HepG2 (cell line): ENCODE data around the gene AHSP. TPM values are rescaled to one million over a fixed set of nuclear protein-coding genes. Genes with fewer than 3 reads are reported as not detected.

Source experiments
- ATAC-seq: fragments of 200-7000 bp; cut with Tn5 transposase; 3 replicates; pipeline ENCODE4 v1.9.1; 2020; ENCODE audit warnings: mild to moderate bottlenecking, moderate library complexity
- BruUV-seq: library from RNA; stranded (reverse); fragments of 400-500 nt; replicated peaks from 2 replicates; lab custom pipeline; 2021; lab: Mats Ljungman, UMichigan
- CTCF ChIA-PET: fragments of 300-600 bp; formaldehyde crosslinking; extraction: SDS; loops from one replicate; lab custom pipeline; 2021; ENCODE audit warnings: low total read pairs, inconsistent platforms, low intra/inter-chr PET ratio; lab: Yijun Ruan, JAX
- POLR2A ChIA-PET: fragments of 350-600 bp; sonication (Branson Sonifier 250); formaldehyde crosslinking; loops from one replicate; lab custom pipeline; 2020; ENCODE audit warnings: antibody characterized with exemption, inconsistent platforms; lab: Yijun Ruan, JAX
- DNase-seq: peaks from one replicate; pipeline ENCODE4 v3.0.0-alpha.2; 2015; ENCODE audit warnings: low spot score
- FAIRE-seq: peaks from 3 replicates; lab custom pipeline; 2011; peaks lifted over from hg19 to GRCh38; lab: Jason Lieb, UNC
- H2AFZ ChIP-seq: one replicate; pipeline ENCODE4 v1.6.1; 2011; ENCODE audit warnings: low read length, inconsistent platforms
- H3K27ac ChIP-seq: fragments of 300-600 bp; 3 replicates; pipeline ENCODE4 v1.8.0; 2011; ENCODE audit warnings: mixed run types, mild to moderate bottlenecking, mixed read lengths, low read length, inconsistent platforms; ENCODE audit not compliant: insufficient read depth; ENCODE audit errors: extremely low read length
- H3K27me3 ChIP-seq, 2 experiments: fragments of 200-600 bp in 1 of 2; 2 replicates in 1 of 2; 3 replicates in 1 of 2; pipeline versions ENCODE4 v1.6.0 to v1.8.0; 2011; ENCODE audit warnings: low read length in 2 of 2, mild to moderate bottlenecking in 2 of 2, moderate library complexity in 2 of 2, inconsistent platforms in 1 of 2; ENCODE audit not compliant: insufficient read depth in 2 of 2, control insufficient read depth in 1 of 2
- H3K36me3 ChIP-seq, 2 experiments: fragments of 200-600 bp in 1 of 2; replicated peaks in 1 of 2; 2 replicates in 1 of 2; 3 replicates in 1 of 2; pipeline versions ENCODE4 v1.5.1 to v1.8.0; 2011; ENCODE audit warnings: low read length in 2 of 2, inconsistent platforms in 1 of 2; ENCODE audit not compliant: insufficient read depth in 2 of 2, control insufficient read depth in 1 of 2
- H3K4me1 ChIP-seq: 2 replicates; pipeline ENCODE4 v1.5.1; 2012; ENCODE audit warnings: low read length, inconsistent platforms; ENCODE audit not compliant: insufficient read depth
- H3K4me2 ChIP-seq: 2 replicates; pipeline ENCODE4 v1.6.0; 2011; ENCODE audit warnings: low read depth, low read length, inconsistent platforms
- H3K4me3 ChIP-seq, 3 experiments: fragments of 200-600 bp in 1 of 3; sonication (generic), shearing (Covaris generic) in 1 of 3; replicated peaks in 1 of 3; 2 replicates each; pipeline ENCODE4 v1.5.1; 2011 to 2016; ENCODE audit warnings: low read length in 3 of 3, inconsistent platforms in 2 of 3, low read depth in 2 of 3, mild to moderate bottlenecking in 2 of 3, control low read depth in 1 of 3, mixed read lengths in 1 of 3; ENCODE audit not compliant: insufficient read depth in 1 of 3
- H3K79me2 ChIP-seq: one replicate; pipeline ENCODE4 v1.6.1; 2011; ENCODE audit warnings: low read length, inconsistent platforms; ENCODE audit not compliant: insufficient read depth
- H3K9ac ChIP-seq: 2 replicates; pipeline ENCODE4 v1.6.0; 2011; ENCODE audit warnings: mild to moderate bottlenecking, low read depth, low read length, inconsistent platforms; ENCODE audit not compliant: insufficient read depth
- H3K9me3 ChIP-seq: 2 replicates; pipeline ENCODE4 v1.5.1; 2012; ENCODE audit warnings: mild to moderate bottlenecking, low read length
- H4K20me1 ChIP-seq: 2 replicates; pipeline ENCODE4 v1.6.0; 2011; ENCODE audit warnings: inconsistent platforms, mild to moderate bottlenecking, low read length, moderate library complexity; ENCODE audit not compliant: insufficient read depth
- AGO2 ChIP-seq: fragments of 200-400 bp; formaldehyde crosslinking; optimal IDR thresholded peaks from 2 replicates; pipeline ENCODE3; 2017; ENCODE audit warnings: mild to moderate bottlenecking, low read depth, low read length, moderate library complexity
- HDAC1 ChIP-seq: sonication (generic); formaldehyde crosslinking; IDR thresholded peaks from 2 replicates; pipeline ENCODE4 v1.5.1; 2020; ENCODE audit warnings: mild to moderate bottlenecking, missing genetic modification reagents
- NKX3-1 ChIP-seq: sonication (generic); formaldehyde crosslinking; IDR thresholded peaks from 2 replicates; pipeline ENCODE4 v1.5.0; 2020; ENCODE audit warnings: missing genetic modification reagents
- SRSF1 ChIP-seq: fragments of 200-400 bp; formaldehyde crosslinking; optimal IDR thresholded peaks from 2 replicates; pipeline ENCODE3; 2017; ENCODE audit warnings: mild to moderate bottlenecking, low read depth, low read length, moderate library complexity
- TCF12 ChIP-seq, 2 experiments: fragments of 450-650 bp in 1 of 2; sonication (generic) in 1 of 2; formaldehyde crosslinking in 1 of 2; IDR thresholded peaks; 2 replicates each; pipeline versions ENCODE4 v1.6.1 to v1.8.0; 2017 to 2022; ENCODE audit warnings: antibody characterized with exemption in 1 of 2, mild to moderate bottlenecking in 1 of 2, missing genetic modification reagents in 1 of 2, moderate library complexity in 1 of 2
- ZNF567 ChIP-seq: sonication (generic); formaldehyde crosslinking; IDR thresholded peaks from 2 replicates; pipeline ENCODE4 v1.8.1; 2023; ENCODE audit warnings: mild to moderate bottlenecking, missing genetic modification reagents, borderline replicate concordance
- ZSCAN29 ChIP-seq: sonication (generic); formaldehyde crosslinking; conservative IDR thresholded peaks from 2 replicates; pipeline ENCODE4 v1.4.0; 2020; ENCODE audit warnings: mild to moderate bottlenecking, missing genetic modification reagents
- WGBS: methylation state at CpG from one replicate; pipeline ENCODE4 v1.1.6; 2017; ENCODE audit warnings: low lambda C conversion rate; 5-methylcytosine and 5-hydroxymethylcytosine counted together
- in situ Hi-C: cut with HindIII; loops from 2 replicates; pipeline ENCODE4 v1.10.0; 2017; ENCODE audit warnings: low pct_unique_long_range_greater_than_20kb; ENCODE audit not compliant: extremely low pct_ligation_motif_present
- intact Hi-C: fragments of 100-400 bp; cut with micrococcal nuclease; formaldehyde crosslinking; loops from one replicate; pipeline ENCODE4 v1.10.0; 2022; ENCODE audit not compliant: unreplicated experiment
- polyA plus RNA-seq, 8 experiments: library from polyadenylated mRNA; depleted of rRNA in 3 of 8; stranded (reverse) in 7 of 8; unstranded in 1 of 8; fragments of >200 nt; fragmentation: Illumina TruSeq in 4 of 8; extraction: Trizol in 4 of 8; gene quantifications; 2 replicates each; pipeline versions ENCODE4 v1.2.1 to v1.2.3, GENCODE V29; 2011 to 2016; ENCODE audit warnings: low read depth in 4 of 8, missing spikeins in 1 of 8, mixed read lengths in 1 of 8; ENCODE audit not compliant: insufficient read depth in 1 of 8
- total RNA-seq, 5 experiments: library from RNA; depleted of rRNA; stranded (reverse); fragments of >200 nt; fragmentation: Illumina TruSeq; extraction: Trizol; gene quantifications; 2 replicates each; pipeline ENCODE4 v1.2.3, GENCODE V29; 2016; ENCODE audit warnings: low read depth in 1 of 5
- TF ChIP-seq, protein P1 (sequence below): sonication (generic); formaldehyde crosslinking; IDR thresholded peaks from 2 replicates; pipeline ENCODE4 v1.9.0; 2021; ENCODE audit warnings: missing genetic modification reagents, borderline replicate concordance
- TF ChIP-seq, protein P2 (sequence below): sonication (generic); formaldehyde crosslinking; IDR thresholded peaks from 2 replicates; pipeline ENCODE4 v1.4.0; 2020; ENCODE audit warnings: missing genetic modification reagents, borderline replicate concordance

Gene AHSP
- total and polyA plus RNA-seq, 2 of the 13 experiments (the other 11 are each of a cell fraction or from before 2014, with no cell fraction given) = not detected

DNA sequence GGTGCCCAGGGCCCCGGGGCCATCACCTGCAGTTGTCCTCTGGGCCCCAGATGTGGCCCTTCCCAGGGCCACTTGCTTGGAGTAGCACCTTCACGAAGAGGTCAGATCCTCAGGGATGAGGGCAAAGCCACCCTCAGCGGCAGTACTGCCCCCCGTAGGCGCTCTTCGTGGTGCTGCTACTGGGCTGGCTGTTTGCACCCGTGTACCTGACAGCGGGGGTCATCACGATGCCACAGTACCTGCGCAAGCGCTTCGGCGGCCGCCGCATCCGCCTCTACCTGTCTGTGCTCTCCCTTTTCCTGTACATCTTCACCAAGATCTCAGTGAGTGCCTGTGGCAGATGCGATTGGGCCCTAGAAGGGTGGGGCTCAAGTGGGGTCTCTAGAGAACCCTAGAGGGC, 42.1 kb upstream of the AHSP start:
- FAIRE-seq (no peak), ATAC-seq (no peak), DNase-seq (no peak)
- Histone ChIP-seq H3K4me2 (no peak overlapping the region), H3K79me2 (no peaks in the 10 kb centered on the region), H3K4me3 (no peak overlapping the region), H3K4me1 (peaks cover 32% of the 10 kb centered on the region), H3K9me3 (no peaks in the 10 kb centered on the region), H4K20me1 (no peaks in the 10 kb centered on the region), H3K27ac (no peak overlapping the region), H2AFZ (no peak overlapping the region), H3K36me3 (peaks cover 0 to 8% of the 10 kb centered on the region in 2 experiments; a peak in 2 of 5 replicates), H3K9ac (no peak overlapping the region), H3K27me3 (peaks cover 0 to 15% of the 10 kb centered on the region in 2 experiments; a peak in 4 of 5 replicates)
- POLR2A ChIA-PET = interaction anchor here (0.7 to 1.9 kb wide), 2 partner anchors 9 to 228 kb away, joined by 3 to 6 read pairs; a partner anchor contains a TSS
- CTCF ChIA-PET = no interaction called here
- 90% methylated on average over 17 of the region's 17 CpGs for WGBS
- TF ChIP-seq NKX3-1 (CRISPR knock-in tag) = no peak
- TF ChIP-seq, protein P1, sequence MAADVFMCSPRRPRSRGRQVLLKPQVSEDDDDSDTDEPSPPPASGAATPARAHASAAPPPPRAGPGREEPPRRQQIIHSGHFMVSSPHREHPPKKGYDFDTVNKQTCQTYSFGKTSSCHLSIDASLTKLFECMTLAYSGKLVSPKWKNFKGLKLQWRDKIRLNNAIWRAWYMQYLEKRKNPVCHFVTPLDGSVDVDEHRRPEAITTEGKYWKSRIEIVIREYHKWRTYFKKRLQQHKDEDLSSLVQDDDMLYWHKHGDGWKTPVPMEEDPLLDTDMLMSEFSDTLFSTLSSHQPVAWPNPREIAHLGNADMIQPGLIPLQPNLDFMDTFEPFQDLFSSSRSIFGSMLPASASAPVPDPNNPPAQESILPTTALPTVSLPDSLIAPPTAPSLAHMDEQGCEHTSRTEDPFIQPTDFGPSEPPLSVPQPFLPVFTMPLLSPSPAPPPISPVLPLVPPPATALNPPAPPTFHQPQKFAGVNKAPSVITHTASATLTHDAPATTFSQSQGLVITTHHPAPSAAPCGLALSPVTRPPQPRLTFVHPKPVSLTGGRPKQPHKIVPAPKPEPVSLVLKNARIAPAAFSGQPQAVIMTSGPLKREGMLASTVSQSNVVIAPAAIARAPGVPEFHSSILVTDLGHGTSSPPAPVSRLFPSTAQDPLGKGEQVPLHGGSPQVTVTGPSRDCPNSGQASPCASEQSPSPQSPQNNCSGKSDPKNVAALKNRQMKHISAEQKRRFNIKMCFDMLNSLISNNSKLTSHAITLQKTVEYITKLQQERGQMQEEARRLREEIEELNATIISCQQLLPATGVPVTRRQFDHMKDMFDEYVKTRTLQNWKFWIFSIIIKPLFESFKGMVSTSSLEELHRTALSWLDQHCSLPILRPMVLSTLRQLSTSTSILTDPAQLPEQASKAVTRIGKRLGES = no peak
- TF ChIP-seq HDAC1 = no peak
- TF ChIP-seq, protein P2, sequence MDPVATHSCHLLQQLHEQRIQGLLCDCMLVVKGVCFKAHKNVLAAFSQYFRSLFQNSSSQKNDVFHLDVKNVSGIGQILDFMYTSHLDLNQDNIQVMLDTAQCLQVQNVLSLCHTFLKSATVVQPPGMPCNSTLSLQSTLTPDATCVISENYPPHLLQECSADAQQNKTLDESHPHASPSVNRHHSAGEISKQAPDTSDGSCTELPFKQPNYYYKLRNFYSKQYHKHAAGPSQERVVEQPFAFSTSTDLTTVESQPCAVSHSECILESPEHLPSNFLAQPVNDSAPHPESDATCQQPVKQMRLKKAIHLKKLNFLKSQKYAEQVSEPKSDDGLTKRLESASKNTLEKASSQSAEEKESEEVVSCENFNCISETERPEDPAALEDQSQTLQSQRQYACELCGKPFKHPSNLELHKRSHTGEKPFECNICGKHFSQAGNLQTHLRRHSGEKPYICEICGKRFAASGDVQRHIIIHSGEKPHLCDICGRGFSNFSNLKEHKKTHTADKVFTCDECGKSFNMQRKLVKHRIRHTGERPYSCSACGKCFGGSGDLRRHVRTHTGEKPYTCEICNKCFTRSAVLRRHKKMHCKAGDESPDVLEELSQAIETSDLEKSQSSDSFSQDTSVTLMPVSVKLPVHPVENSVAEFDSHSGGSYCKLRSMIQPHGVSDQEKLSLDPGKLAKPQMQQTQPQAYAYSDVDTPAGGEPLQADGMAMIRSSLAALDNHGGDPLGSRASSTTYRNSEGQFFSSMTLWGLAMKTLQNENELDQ = no peak
- no peak for TF ChIP-seq ZSCAN29 (CRISPR knock-in tag)
- peak; percentile 9 for TF ChIP-seq AGO2
- no peak for TF ChIP-seq ZNF567 (CRISPR knock-in tag)
- TF ChIP-seq SRSF1 = no peak
- TF ChIP-seq TCF12 (IDR thresholded peaks at IDR 0.05) = no peak
- TF ChIP-seq TCF12 (CRISPR knock-in tag; IDR thresholded peaks at IDR 0.05) = no peak
- intact Hi-C loops = no loop called here
- in situ Hi-C loops = no loop called here
- no TSS peak for BruUV-seq
